KBM-7 (cell line): ENCODE results near the gene KLF7.

Experiments
- DNase-seq: peaks from one replicate; pipeline ENCODE4 v3.0.0-alpha.2; 2015
- in situ Hi-C: fragments of 300-500 bp; cut with MboI; formaldehyde crosslinking; loops from 2 replicates; pipeline ENCODE4 v1.14.3; 2020; ENCODE audit warnings: low sequenced_read_pairs, low pct_unique_long_range_greater_than_20kb, mixed read lengths

The KLF7 gene

DNA sequence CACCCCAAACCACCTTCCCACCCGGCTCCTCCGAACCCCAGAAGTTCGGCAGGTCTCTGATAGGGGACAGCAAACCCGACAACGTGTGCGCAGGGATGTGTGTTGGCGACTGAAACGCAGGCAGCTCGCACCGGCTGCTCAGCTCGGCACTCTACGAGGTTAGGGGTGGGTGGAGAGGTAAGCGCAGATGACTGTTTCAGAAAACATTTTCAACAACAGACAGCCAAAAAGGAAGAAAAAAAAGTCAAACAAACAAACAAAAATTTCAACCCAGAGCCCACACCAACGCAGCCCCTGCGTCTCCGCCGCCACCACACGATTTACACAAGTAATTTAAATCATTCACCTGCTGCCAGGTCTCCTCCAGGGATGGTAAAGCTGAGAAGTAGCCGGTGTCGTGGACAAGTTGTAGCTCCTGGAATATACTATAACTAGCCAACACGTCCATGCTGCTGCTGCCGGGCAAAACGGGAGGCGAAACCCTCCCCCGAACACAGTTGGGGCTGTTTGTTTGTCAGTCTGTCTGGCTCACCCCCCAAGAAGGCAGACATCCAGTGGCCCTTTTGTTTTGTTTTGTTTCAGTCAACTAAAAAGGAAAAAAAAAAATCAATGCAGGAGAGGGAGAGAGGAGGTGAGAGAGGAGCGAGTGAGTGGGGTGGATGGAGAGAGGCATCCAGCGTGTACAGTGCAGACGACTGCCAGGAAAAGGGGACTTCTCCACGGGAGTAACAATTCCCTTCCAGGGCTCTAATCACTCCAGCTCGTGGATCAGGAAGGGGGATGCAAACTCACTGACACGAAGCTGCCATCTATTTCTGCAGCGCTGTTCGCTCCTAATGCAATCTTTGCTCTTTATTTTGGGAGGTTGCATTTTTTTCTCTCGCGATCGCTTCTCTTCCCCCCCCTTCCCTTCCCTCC, at the start of gene KLF7:
Gene KLF7, minus strand, starts transcription at position 828 of the 918 bp plus-strand sequence. Its CDS starts 380 bp downstream, at position 448.
- DNase-seq, result peak; percentile 55
- in situ Hi-C loops, result no loop called here

- DNase-seq, result no peak
- in situ Hi-C loops, result no loop called here
Observed at GRCh38 chr2:207215308-207215707, 49.6 kb upstream of the KLF7 start.

- no peak for DNase-seq
- in situ Hi-C loops, result no loop called here
Observed at GRCh38 chr2:207214446-207214845, 48.7 kb upstream of the KLF7 start.

DNA sequence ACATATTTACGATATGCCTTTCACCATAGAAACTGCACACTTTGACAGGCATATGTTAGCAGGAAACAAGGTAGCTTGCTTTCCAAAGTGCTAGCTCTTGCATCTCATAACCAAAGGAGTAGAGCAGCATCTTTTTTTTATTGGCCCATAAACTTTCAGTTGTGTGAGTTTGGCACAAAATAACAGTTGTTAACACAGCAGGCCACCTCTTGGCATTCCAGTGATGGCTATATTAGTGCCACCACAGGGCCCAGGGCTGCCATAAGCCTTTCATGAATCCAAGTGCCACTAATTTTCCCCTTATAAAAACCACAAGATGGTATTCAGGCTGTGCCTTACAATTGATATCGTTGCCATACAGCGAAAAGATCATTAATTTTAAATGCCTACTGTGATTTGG, 40.3 kb upstream of the KLF7 start:
- no peak for DNase-seq
- in situ Hi-C loops, result no loop called here

DNA sequence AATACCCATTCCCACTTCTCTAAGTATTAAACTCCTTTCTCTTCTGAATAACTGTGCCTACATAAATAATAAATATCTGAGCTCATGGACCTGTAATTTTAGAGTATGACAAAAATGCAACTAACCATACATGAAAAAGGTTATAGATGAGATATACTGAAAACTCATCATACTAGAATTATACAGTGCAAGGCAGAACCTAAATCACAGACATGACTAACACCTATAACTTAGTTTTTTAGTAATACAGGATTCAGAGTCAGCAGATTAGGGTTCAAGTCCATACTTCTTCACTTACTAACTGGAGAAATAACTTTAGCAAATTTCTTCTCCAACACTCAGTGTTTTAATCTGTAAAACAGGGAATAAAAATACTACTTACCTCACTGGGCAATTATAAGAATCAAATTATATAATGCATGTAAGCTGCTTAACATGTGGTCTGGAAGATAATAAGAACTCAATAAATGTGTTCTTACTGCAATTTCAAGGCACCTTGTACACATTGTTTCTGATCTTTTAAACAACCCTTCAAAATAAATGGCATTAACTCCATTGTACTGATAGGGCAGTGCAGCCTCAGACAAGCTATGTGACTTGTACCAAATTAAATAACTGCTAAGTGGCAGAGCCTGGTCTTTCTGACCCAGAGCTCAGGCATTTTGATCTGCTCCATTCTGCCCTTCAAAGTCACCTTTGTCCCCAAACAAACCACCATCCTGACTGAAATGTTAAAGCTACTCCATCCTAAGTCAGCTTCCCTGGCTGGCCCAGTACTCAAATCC, 39.6 kb upstream of the KLF7 start:
- no peak for DNase-seq
- in situ Hi-C loops, result no loop called here

- in situ Hi-C loops, result no loop called here
- DNase-seq, result no peak
Observed at GRCh38 chr2:207203056-207203455, 37.3 kb upstream of the KLF7 start.

GRCh38 chr2:207202645-207203044, 36.9 kb upstream of the KLF7 start:
- DNase-seq, result peak; percentile 39
- in situ Hi-C loops, result no loop called here

GRCh38 chr2:207201416-207201815, 35.7 kb upstream of the KLF7 start:
- no peak for DNase-seq
- in situ Hi-C loops, result no loop called here

GRCh38 chr2:207200136-207200535, 34.4 kb upstream of the KLF7 start:
- in situ Hi-C loops, result no loop called here

GRCh38 chr2:207194028-207194427, 28.3 kb upstream of the KLF7 start:
- in situ Hi-C loops, result no loop called here
- DNase-seq, result no peak

More at GRCh38 chr2:207200136-207200535, 34.4 kb upstream of the KLF7 start:
- no peak for DNase-seq

GRCh38 chr2:207188626-207189419, 23.1 kb upstream of the KLF7 start:
- in situ Hi-C loops, result no loop called here
- no peak for DNase-seq

GRCh38 chr2:207185372-207185771, 19.6 kb upstream of the KLF7 start:
- no peak for DNase-seq
- in situ Hi-C loops, result no loop called here

DNA sequence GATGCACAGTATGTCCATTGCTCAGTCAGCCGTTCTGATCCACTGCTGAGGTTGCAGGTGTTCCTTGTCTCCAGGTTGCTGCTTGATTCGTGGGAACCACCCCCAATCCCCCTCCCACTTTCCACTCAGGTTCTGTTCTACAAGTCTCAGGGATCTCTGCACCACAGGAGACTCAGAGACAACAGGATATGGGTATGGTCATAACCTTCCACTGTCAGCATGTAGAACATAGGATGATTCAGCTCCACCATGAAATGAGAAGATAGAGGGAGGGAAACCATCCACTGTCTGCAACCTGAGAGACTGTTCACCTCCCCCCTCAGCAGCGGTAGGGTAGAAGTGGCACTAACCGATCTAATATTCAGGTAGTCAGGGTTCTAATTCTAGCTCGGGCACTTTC, 19.0 kb upstream of the KLF7 start:
- in situ Hi-C loops, result no loop called here
- DNase-seq, result no peak

DNA sequence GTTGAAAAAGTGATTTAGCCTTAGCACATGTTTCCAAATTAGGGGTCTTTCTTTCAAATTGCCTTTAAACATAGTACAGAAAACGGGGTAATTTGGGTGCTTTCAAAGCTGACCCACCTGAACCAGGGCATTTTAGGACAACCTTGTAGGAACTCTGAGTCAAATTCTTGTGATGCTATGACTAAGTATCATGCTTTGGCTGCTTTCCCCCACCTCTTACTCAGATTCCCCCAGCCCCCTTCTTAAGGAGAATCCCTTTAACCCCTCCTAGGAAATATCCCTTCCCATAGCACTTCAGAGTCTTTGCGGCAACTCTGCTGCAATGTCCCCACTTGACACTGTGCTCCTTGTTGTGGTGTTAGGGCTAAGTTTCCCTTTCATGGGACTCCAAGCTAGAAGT, 18.6 kb upstream of the KLF7 start:
- in situ Hi-C loops, result no loop called here
- no peak for DNase-seq

DNA sequence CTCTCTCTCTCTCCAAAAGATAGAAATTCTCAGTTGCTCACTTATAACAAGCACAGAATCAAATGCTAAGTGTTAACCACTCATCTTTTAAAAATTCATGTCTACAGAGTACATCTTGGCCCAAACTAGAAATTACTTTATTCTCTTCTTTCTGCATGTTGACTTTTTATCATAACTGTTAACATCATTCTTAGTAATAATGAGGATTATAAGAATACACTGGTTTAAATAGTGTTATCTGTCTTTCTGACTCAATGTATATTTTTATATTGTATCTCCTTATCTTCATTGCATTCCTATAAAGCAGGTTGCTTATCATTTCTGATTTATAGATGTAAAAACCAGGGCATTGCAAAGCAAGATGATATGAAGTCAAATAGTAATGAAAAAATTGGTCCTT, 17.8 kb upstream of the KLF7 start:
- no peak for DNase-seq
- in situ Hi-C loops, result no loop called here

- in situ Hi-C loops, result no loop called here
- DNase-seq, result no peak
Observed at GRCh38 chr2:207182911-207183310, 17.2 kb upstream of the KLF7 start.

DNA sequence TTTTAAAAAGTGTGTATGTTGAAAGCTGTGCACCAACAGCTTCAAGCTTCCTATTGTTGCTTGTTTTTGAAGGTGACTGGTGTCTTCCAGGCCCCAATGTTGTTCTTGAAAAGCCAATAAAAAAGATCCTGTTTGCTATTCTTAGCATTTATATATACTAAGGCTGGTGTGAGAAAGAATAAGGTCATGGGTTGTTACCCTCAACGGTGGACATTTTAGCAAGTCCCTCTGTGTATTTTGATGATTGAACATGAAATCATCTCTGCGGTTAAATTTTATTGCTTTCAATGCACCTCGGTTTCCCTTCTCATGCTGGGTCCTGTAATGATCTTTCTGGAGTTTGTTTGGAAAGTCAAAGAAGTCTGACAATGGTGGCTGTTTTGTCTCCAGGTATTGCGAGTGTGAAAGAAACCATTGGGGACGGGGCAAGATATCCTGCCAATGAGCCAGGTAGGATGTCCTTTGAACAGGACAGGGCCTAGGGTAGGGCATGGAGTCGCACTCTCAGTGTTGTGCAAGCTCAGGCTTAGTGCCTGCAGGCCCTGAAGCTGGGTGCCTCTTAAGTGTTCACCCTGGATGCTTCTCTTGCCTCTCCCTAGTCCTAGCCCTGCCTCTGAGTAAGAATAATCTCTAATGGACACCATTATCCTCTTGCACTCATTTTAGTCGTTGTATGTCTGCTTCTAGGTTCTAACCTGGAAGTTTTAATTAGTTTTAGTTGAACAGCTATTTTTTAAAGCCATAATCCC, 16.0 kb upstream of the KLF7 start:
- no peak for DNase-seq
- in situ Hi-C loops, result no loop called here

DNA sequence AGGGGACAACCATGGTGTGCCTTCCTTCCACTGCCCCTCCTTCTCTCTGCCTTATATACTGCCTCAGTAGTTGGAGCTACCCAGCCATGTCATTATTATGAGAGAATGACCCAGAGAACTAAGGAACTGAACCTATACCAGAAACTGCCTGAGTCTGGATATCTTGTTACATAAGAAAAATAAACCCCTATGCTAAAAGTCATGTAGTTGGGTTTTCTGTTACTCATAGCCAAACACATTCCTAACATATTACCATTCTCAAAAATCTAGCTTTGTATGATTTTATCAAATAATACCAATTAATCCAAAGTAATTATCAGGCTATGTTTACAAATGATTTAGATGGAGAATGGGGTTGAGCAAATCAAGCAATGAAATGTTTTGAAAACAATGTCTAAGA, 15.0 kb upstream of the KLF7 start:
- DNase-seq, result no peak
- in situ Hi-C loops, result no loop called here

GRCh38 chr2:207176247-207176646, 10.5 kb upstream of the KLF7 start:
- peak; percentile 21 for DNase-seq
- in situ Hi-C loops, result no loop called here
